ENCODE measurements around the gene GLI3.

Gene GLI3

GRCh38 chr7:41927380-41927779, 309.6 kb downstream of the GLI3 start:
- no peak for DNase-seq (ENCODE audit: low spot score)

- DNase-seq (ENCODE audit: low spot score), result no peak
Measured at GRCh38 chr7:41925946-41926345, 311.1 kb downstream of the GLI3 start.

- no peak for DNase-seq (ENCODE audit: low spot score)
Measured at GRCh38 chr7:41924796-41925195, 312.2 kb downstream of the GLI3 start.

DNA sequence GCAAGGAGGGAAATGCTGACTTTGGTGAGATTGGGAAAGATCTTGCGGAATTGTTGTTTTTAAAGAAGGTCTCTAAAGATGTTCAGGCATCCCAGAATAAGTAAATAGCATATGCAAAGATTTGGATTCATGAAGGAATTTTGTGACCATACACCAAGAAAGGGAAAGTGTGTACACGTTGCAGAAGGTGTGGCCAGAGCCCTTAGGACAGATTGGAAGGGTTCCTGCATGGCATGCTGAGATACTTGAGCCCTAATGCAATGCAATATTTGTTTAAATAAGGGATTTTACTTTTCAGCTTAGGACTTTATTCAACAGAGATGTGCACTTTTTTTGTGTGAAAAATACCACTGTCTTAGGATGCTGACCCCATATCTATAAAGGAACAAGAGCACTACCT, 314.6 kb downstream of the GLI3 start:
- DNase-seq (ENCODE audit: low spot score), result no peak

DNA sequence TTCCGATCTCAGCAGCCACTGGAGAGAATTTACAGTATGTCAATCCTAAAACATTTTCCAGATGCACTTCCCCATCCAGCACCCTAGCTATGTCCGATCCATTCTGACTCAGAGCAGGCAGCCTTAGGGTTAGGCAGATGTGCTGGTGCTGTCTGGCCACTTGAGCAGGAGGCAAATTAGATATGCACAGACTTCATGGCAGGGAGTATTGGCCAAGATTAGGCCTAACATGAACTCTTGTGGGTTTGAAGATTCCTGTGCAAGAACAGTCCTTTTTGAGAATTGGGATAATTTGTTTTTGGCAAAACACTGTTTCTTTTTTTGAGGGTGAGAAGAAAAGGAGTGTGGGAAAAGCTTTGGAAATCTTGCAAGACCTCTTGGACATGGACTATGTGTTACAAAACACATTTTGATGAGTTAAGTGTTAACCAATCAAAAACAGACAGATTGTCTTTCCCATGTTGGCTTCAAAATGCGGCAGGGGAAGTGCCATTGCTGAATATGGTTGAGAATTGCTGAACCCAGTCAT, 315.5 kb downstream of the GLI3 start:
- DNase-seq (ENCODE audit: low spot score), result no peak

DNA sequence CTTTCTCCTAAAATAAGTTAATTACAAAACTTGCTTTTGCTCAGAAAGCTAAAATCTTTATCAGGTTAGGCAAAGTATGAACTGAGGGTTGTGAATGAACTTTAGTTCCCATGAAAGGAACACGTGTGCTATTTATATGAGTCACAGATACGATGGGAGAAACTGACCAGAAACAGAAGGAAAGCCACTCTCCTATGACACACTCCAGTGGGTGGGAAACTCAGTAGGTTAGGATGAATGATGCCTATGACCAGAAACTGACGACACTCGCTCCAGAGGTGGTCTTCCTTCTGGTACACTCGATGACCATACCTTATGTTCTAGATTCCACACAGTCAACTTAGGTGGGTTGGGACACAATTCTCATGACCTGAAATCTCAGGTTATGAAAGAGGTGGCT, 318.4 kb downstream of the GLI3 start:
- DNase-seq (ENCODE audit: low spot score), result no peak

DNA sequence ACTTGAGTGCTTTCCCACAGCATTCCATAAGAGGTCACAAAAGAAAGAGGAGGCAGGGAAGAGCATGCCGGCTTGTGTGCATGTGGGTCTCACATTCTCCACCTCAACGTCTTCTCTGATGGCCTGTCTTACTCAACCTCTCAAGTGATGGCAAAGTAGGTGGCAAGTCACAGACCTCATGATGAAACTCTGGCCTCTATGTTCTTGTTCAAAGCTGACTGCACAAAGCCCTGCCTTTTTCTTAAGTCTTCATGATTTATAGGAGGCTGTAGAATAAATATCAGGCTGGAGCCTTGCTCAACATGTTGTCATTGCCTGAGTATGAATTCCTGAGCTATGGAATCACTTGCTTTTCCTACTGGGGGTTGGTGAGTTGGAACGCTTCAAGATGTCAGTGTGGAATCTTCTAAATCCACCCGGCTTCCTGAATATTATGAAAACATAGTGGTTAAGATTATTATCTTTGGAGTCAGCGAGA, 320.5 kb downstream of the GLI3 start:
- DNase-seq (ENCODE audit: low spot score), result no peak

- no peak for DNase-seq (ENCODE audit: low spot score)
Measured at GRCh38 chr7:41915871-41916270, 321.1 kb downstream of the GLI3 start.

GRCh38 chr7:41912851-41913567, 324.0 kb downstream of the GLI3 start:
- DNase-seq (ENCODE audit: low spot score), result no peak

DNA sequence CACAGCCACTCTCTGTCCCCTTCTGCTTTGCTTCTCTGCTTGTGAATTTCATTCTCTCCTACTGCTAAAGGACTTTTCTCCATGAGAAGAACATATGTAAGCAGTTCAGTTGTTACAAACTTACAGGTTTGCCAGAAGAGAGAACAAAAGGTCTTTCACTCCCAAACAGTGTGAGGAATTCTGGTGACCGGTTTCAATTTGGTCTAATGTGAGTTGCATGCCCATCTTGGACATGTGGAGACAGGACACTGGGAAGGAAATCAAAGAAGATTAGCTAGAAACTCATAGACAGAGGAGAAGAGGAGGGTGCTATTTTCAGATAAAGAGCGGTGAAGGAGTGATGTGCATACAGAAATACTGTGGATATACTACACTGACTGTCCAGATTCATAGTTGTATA, 324.6 kb downstream of the GLI3 start:
- no peak for DNase-seq (ENCODE audit: low spot score)

DNA sequence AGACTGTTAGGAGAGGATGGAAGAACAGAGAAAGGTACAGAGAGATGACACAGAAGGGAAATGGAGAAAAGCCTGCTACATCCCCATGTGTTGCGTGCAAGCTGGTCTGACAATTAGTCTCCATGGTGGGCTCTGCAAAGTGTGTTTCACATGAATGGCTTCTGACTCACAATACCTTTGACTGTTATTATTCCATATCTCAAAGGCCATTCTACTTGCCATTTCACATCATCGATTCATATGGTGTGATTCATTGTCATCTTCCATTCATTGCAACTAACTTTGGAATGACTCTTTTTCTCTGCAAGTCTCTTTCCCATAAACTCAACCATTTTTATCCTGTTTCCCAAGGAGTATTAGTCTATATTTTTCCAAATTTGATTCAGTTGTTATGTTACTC, 325.2 kb downstream of the GLI3 start:
- DNase-seq (ENCODE audit: low spot score), result no peak

Measured in CD4-positive, alpha-beta T cell treated with Interleukin-6 at 100 ng/mL for 8 hours (primary cell).